Brain microvascular endothelial cell (primary cell): Measurements from ENCODE around the gene MYO7A.
A peak's percentile ranks its signal among the peaks of the same experiment; 100 is the strongest.
"Not testable (repeated sequence)": the region's sequence is repeated elsewhere in the genome, so short reads cannot be mapped to it uniquely, and the experiment has no call there.

Source experiments
- DNase-seq: peaks from one replicate; pipeline ENCODE4 v3.0.0-alpha.2; 2020
- H3K27ac ChIP-seq: fragments of 250-450 bp; sonication (Bioruptor Pico); 2 replicates; pipeline ENCODE4 v1.5.1; 2020; ENCODE audit warnings: mild to moderate bottlenecking, moderate library complexity
- H3K27me3 ChIP-seq: fragments of 250-450 bp; sonication (Bioruptor Pico); replicated peaks from 2 replicates; pipeline ENCODE4 v1.5.1; 2020; ENCODE audit warnings: mild to moderate bottlenecking
- H3K36me3 ChIP-seq: fragments of 250-450 bp; sonication (Bioruptor Pico); replicated peaks from 2 replicates; pipeline ENCODE4 v1.5.1; 2020; ENCODE audit warnings: mild to moderate bottlenecking
- H3K4me3 ChIP-seq: 2 replicates; pipeline ENCODE4 v1.5.1; 2011; ENCODE audit warnings: low read depth, mild to moderate bottlenecking, control low read depth, low read length, moderate library complexity
- CTCF ChIP-seq: IDR thresholded peaks from 2 replicates; pipeline ENCODE4 v1.5.1; 2011; ENCODE audit warnings: low read depth, mild to moderate bottlenecking, moderate library complexity, low read length, control low read depth, inconsistent platforms; ENCODE audit errors: missing control alignments
- in situ Hi-C: cut with HindIII; loops from 2 replicates; pipeline ENCODE4 v1.10.0; 2017; ENCODE audit warnings: low sequenced_read_pairs, low pct_ligation_motif_present

The MYO7A gene

GRCh38 chr11:77095551-77096490 lies 32.2 kb upstream of the MYO7A start:
- Histone ChIP-seq H3K36me3 (no peaks in the 10 kb centered on the region), H3K27me3 (no peaks in the 10 kb centered on the region), H3K27ac (no peak overlapping the region), H3K4me3 (no peak overlapping the region)
- DNase-seq = no peak
- in situ Hi-C loops = no loop called here
- TF ChIP-seq CTCF = no peak

GRCh38 chr11:77096591-77097019 lies 31.4 kb upstream of the MYO7A start:
- DNase-seq = no peak
- no peak for TF ChIP-seq CTCF
- no peaks in the 10 kb centered on the region for H3K27me3 ChIP-seq
- no peak overlapping the region for H3K27ac ChIP-seq
- no peak overlapping the region for H3K4me3 ChIP-seq
- in situ Hi-C loops = no loop called here
- H3K36me3 ChIP-seq = no peaks in the 10 kb centered on the region

- in situ Hi-C loops, DNase-seq, H3K36me3 ChIP-seq, H3K27me3 ChIP-seq, H3K4me3 ChIP-seq, H3K27ac ChIP-seq: not testable (repeated sequence)
Measured at GRCh38 chr11:77097180-77097579, 30.9 kb upstream of the MYO7A start.

- in situ Hi-C loops = no loop called here
- no peak overlapping the region for H3K4me3 ChIP-seq
- no peak for TF ChIP-seq CTCF
Measured at GRCh38 chr11:77100166-77101042, 27.6 kb upstream of the MYO7A start.

GRCh38 chr11:77101043-77101537 lies 27.0 kb upstream of the MYO7A start:
- no peak overlapping the region for H3K4me3 ChIP-seq
- DNase-seq = no peak
- H3K36me3 ChIP-seq = no peaks in the 10 kb centered on the region
- peak; percentile 83 for TF ChIP-seq CTCF
- H3K27ac ChIP-seq = no peak overlapping the region
- in situ Hi-C loops = no loop called here
- no peaks in the 10 kb centered on the region for H3K27me3 ChIP-seq

More at GRCh38 chr11:77100166-77101042, 27.6 kb upstream of the MYO7A start:
- H3K27me3 ChIP-seq = no peaks in the 10 kb centered on the region
- H3K36me3 ChIP-seq = no peaks in the 10 kb centered on the region
- no peak for DNase-seq
- H3K27ac ChIP-seq = no peak overlapping the region
